Ureter (tissue), 1 donor: ENCODE results near the gene GFOD2. TPM values are rescaled to one million over a fixed set of nuclear protein-coding genes. Genes with fewer than 3 reads are reported as not detected.

Source experiments
- DNase-seq: peaks from one replicate; pipeline ENCODE4 v3.0.0-alpha.2; 2020; ENCODE audit warnings: low spot score
- total RNA-seq: library from RNA; stranded (reverse); gene quantifications from one replicate; pipeline ENCODE4 v1.2.4, GENCODE V29; 2023
- donor health status: DM: yes; HTN: yes; CAD: no.

Gene GFOD2
- total RNA-seq, 1 donor from 2014 or later, result 36.5 TPM

DNA sequence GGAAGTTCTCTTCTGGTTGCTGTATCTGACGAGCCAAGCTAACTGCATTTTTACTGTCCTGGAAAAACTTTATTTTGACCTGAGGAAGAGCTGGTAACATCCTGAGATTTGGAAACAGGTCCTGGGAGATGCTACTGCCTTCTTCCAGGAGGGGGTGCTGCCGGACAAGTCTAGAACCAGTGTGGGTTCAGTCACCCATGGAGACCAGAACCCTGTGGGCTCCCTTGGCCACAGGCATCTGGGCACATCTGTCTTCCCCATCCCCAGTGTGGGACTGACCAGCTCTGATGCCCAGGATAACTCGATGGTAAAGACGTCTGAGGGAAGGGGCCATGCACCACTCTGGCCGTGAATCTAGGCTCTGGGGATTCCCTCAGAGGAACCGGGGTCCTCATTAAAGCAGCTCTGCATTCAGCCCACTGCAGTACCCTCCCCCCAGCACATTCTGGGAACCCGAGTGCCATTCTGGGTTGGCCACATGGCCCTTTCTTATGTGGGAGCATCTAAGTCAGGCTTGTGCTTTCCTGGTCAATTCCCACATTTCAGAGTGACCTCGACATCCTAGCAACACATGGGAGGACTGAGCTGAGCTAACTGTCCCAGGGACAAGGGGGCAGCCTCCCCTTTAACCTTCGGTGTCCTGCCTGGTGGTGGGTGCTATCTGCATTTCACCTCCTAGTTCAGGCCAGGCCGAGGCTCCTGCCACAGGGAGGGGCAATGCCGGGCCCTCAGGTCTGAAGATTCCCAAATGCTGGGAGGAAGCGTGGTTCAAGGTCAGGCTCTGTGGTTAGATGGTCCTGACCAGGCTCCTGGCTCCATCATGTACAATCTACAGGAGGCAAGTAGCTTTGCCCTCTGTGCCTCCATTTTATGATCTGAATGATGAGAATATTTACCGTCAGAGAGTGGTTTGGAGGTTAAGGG, 46.1 kb downstream of the GFOD2 start:
- DNase-seq, result no peak

GRCh38 chr16:67672306-67672705, 46.8 kb downstream of the GFOD2 start:
- DNase-seq, result no peak

DNA sequence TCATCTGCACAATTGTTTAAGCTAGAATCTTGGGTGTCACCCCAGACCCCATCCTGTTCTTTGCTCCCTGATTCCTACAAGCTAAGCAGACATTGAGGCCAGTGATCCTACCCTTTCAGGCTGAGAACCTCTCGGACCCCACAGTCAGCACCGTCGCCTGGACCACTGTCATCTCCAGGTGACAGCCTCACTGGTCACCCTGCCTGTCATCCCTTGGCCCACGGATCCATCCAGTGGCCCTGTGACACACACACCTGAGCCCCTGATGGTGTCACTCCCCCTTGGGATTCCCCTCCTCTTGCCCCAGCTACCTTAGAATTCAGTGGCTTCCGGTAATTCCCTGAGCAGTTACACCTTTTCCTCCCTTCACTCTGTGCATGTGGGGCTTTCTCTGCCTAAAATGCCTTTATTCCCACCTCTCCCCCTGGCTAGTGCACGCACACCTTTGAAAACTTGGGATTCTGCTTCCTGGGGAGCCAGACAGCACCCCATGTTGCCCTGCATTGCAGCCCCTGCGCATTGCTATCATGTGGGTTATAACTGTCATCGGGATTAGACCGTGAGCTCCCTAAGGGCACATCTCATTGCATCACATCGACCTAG, 49.5 kb downstream of the GFOD2 start:
- DNase-seq, result no peak

- no peak for DNase-seq
Measured at GRCh38 chr16:67668495-67669157, 50.5 kb downstream of the GFOD2 start.

DNA sequence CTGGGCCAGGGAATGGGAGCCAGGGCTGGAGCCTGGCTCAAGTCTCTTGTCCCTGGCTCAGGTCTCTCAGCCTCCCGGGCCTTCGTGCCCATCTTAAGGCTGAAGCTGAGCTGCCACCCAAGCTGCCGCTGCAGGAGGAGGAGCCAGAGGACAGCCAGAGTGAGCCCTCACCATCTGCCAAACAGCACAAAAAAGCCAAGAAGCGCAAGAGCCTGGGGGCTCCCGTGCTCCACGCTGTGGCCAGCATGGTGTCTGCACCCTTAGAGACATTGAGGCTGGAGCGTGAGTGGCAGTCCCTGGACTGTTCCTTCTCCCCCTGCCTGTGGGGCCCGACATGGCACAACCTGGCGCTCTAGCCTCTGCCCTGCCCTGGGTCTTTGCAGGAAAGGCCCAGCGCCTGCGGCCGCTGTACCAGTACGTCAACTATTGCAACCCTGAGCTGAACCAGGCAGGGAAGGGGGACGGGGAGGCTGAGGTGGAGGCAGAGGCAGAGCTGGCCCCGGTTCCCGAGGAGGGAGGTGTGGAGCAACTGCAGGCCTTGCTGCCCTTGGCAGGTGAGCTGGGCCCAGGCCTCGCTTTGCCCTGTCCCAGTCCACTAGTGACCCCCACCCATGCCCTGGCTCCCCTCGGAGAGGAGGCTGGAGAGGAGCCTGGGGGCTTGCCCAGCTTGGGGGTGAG, 51.2 kb downstream of the GFOD2 start:
- DNase-seq, result peak; percentile 89

DNA sequence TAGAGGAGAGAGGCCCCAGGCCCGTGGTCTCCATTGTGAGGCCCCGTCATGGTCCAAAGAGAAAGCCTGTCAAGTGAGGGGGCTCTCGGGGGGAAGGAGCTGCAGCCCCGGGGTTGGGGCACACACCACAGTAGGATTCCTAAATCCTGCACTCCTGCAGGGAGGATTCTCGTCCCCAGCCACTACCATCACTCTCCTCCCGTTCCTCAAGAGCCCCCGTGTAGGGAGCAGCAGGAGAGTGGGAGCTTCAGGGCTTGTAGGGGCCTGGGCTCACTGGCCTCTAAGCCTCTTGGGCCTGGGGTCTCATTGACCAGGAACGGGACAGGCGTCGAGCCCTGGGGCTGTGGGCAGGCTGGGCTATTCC, 51.7 kb downstream of the GFOD2 start:
- no peak for DNase-seq

- peak; percentile 84 for DNase-seq
Measured at GRCh38 chr16:67666559-67667452, 52.3 kb downstream of the GFOD2 start, which contains the start of the genes C16orf86 and ENKD1. Gene C16orf86, plus strand, starts transcription at chr16:67666814. Its CDS starts 157 bp downstream, at chr16:67666971. Gene ENKD1, minus strand, starts transcription at chr16:67666750. Its CDS starts 308 bp downstream, at chr16:67666442.

GRCh38 chr16:67666032-67666551, 53.0 kb downstream of the GFOD2 start:
- no peak for DNase-seq

GRCh38 chr16:67665598-67665997, 53.5 kb downstream of the GFOD2 start:
- no peak for DNase-seq

DNA sequence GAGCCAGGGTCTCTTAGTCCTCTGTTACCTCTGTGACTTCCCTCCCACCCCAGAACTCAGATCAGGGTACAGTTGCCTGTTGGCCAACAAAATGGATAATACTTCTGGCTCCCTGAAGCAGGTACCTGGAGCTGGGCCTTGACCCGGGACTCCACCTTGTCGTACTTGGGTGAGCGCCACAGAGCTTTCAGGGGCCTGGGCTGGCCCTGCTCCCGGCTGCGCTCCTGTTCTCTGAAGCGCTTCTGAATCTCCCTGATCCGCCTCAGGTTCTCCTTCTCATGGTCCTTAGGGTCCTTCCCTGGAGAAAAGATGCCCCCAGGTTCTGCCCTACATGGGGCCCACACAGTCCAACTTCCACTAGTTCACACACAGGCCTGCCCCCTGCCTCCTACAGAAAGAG, 54.2 kb downstream of the GFOD2 start:
- no peak for DNase-seq

- DNase-seq, result no peak
Measured at GRCh38 chr16:67664258-67664657, 54.9 kb downstream of the GFOD2 start.

GRCh38 chr16:67663877-67664222, 55.3 kb downstream of the GFOD2 start:
- DNase-seq, result no peak

GRCh38 chr16:67663151-67663876, 55.8 kb downstream of the GFOD2 start:
- DNase-seq, result no peak

DNA sequence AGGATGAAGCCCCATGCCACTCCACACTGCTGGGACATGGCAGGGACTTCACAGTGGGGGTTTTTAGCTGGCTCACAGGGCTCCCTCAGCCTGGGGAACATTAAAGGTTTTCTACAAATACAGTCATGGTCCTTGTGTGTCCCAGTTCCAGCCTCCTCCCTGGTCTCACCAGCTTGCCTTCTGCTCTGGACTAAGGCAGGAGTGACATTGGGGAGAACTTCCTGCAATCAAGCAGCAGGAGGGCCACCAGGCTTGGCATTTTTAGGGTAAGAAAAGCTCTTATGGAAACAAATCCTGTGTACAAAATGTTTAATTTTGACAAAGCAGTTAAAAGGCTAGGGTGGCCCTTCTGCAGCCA, 56.5 kb downstream of the GFOD2 start:
- no peak for DNase-seq

- no peak for DNase-seq
Measured at GRCh38 chr16:67661886-67662652, 57.0 kb downstream of the GFOD2 start.

DNA sequence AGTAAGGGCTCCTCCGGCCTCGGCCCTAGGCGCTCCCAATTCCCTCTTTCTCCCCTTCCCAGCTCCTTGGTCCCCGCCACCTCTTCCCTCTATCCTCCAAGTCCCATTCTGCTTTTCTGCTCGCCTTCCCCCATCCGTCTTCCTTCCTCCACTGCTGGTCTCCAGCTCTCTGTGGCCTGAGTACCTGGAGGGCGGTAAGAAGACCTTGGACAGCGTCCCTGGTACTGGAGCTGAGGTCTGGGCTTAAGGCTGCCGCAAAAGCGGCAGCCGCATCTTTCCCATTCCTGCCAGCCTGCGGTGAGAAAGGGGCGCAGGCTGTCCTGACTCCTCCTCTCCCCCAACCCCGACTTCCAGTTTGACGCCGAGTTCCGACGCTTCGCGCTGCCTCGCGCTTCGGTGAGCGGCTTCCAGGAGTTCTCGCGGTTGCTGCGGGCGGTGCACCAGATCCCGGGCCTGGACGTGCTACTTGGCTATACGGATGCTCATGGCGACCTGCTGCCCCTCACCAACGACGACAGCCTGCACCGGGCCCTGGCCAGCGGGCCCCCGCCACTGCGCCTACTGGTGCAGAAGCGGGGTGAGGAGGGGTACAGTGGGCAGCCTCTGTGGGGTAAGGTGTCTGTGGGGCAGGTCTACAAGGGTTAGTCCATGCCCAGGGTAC, 57.9 kb downstream of the GFOD2 start:
- DNase-seq, result no peak

DNA sequence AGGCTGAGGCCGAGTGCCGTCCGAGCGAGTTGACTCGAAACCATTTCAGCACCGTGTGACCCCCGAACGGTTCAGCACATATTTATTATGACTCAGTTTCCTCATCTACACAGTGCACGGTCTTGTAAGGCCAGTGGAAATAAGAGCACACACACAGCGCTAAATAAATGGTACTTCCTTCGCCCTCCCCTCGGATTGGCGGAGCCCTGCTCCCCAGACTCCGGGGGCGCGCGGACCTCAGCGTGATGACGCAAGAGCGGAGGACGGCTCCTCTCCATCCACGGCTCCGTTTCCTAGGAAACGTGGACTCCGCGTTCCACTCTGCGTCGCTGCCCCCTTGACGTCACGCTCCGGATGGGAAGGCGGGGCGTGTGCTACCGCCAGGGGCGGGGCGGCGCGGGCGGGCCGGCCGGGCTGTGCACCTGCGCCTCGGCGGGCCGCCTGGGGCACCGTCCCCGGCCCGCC, 58.5 kb downstream of the GFOD2 start, which contains the start of gene PARD6A:
Gene PARD6A (plus strand): TSS at position 397 of the 465 bp plus-strand sequence. CDS start 79 bp downstream, outside the sequence.
- DNase-seq, result peak; percentile 93
